CD4-positive, alpha-beta T cell (primary cell): Measurements from ENCODE around the gene SMYD3. TPM values are rescaled to one million over a fixed set of nuclear protein-coding genes. Genes with fewer than 3 reads are reported as not detected.
"Not testable (repeated sequence)": the region's sequence is repeated elsewhere in the genome, so short reads cannot be mapped to it uniquely, and the experiment has no call there.

ENCODE experiments used
- ATAC-seq: fragments of 200-7000 bp; cut with Tn5 transposase; one replicate; pipeline ENCODE4 v1.10.0; 2022; ENCODE audit warnings: mild to moderate bottlenecking; ENCODE audit not compliant: poor library complexity
- CTCF ChIA-PET: fragments of 350-600 bp; sonication (Branson Sonifier 250); formaldehyde crosslinking; loops from one replicate; lab custom pipeline; 2021; ENCODE audit warnings: antibody characterized with exemption, inconsistent platforms; lab: Charles Lee
- POLR2A ChIA-PET: fragments of 350-600 bp; sonication (Branson Sonifier 250); formaldehyde crosslinking; loops from one replicate; lab custom pipeline; 2021; ENCODE audit warnings: antibody characterized with exemption, inconsistent platforms; lab: Charles Lee
- DNase-seq, 14 experiments: peaks; one replicate each; pipeline ENCODE4 v3.0.0-alpha.2; 2013 to 2020; ENCODE audit warnings: mixed read lengths in 2 of 14
- H3K27ac ChIP-seq, 2 donors: one replicate each; pipeline versions ENCODE4 v1.5.1 to v1.7.0; 2013; ENCODE audit warnings: low read length in 2 of 2, low read depth in 1 of 2, mild to moderate bottlenecking in 1 of 2
- H3K27me3 ChIP-seq, 2 experiments: 1 replicate in 1 of 2; 2 replicates in 1 of 2; pipeline versions ENCODE4 v1.6.1 to v1.7.0; 2013; ENCODE audit warnings: low read length in 2 of 2, control low read depth in 1 of 2, mild to moderate bottlenecking in 1 of 2, moderate library complexity in 1 of 2; ENCODE audit not compliant: insufficient read depth in 2 of 2, control insufficient read depth in 1 of 2
- H3K36me3 ChIP-seq: one replicate; pipeline ENCODE4 v1.6.1; 2013; ENCODE audit warnings: low read length, control low read depth; ENCODE audit not compliant: insufficient read depth
- H3K4me1 ChIP-seq: one replicate; pipeline ENCODE4 v1.6.1; 2013; ENCODE audit warnings: low read length, control low read depth; ENCODE audit not compliant: insufficient read depth
- H3K4me3 ChIP-seq: one replicate; pipeline ENCODE4 v1.5.1; 2013; ENCODE audit warnings: mild to moderate bottlenecking, low read length, moderate library complexity
- H3K9me3 ChIP-seq, 2 experiments: 1 replicate in 1 of 2; 2 replicates in 1 of 2; pipeline versions ENCODE4 v1.6.1 to v1.7.0; 2013; ENCODE audit warnings: low read length in 2 of 2, mild to moderate bottlenecking in 2 of 2, control low read depth in 1 of 2, moderate library complexity in 1 of 2; ENCODE audit not compliant: control insufficient read depth in 1 of 2, insufficient read depth in 1 of 2
- H3K27ac Mint-ChIP-seq: one replicate; pipeline ENCODE4 v1.8.0; 2020; ENCODE audit warnings: mixed read lengths
- H3K27me3 Mint-ChIP-seq: one replicate; pipeline ENCODE4 v1.8.0; 2021; ENCODE audit warnings: mixed read lengths
- H3K36me3 Mint-ChIP-seq: one replicate; pipeline ENCODE4 v1.8.0; 2021; ENCODE audit warnings: low read depth, mixed read lengths
- H3K4me1 Mint-ChIP-seq: one replicate; pipeline ENCODE4 v1.8.0; 2021; ENCODE audit warnings: low read depth, mixed read lengths
- H3K4me3 Mint-ChIP-seq: one replicate; pipeline ENCODE4 v1.8.0; 2020; ENCODE audit warnings: mild to moderate bottlenecking, mixed read lengths
- H3K9me3 Mint-ChIP-seq: one replicate; pipeline ENCODE4 v1.8.0; 2020; ENCODE audit warnings: mixed read lengths
- intact Hi-C, 2 experiments: fragments of 100-400 bp; cut with DNase I in 1 of 2; cut with micrococcal nuclease in 1 of 2; formaldehyde crosslinking; loops; one replicate each; pipeline versions ENCODE4 v1.15.1 to v1.9.0; 2023 to 2025; cut with DNase I, micrococcal nuclease
- total RNA-seq, 174 experiments: library from RNA in 2 of 174; stranded (reverse) in 2 of 174; gene quantifications; one replicate each; pipeline ENCODE4 v1.2.3 and lab custom pipeline; 2021 to 2026
- TF ChIP-seq, protein P1 (sequence below): fragments of 200-600 bp; IDR thresholded peaks from one replicate; pipeline ENCODE4 v1.8.0; 2022; ENCODE audit warnings: antibody characterized with exemption, mild to moderate bottlenecking

The SMYD3 gene
- total RNA-seq, 2 experiments from 2014 or later, result 18.8 to 19.6 TPM

DNA sequence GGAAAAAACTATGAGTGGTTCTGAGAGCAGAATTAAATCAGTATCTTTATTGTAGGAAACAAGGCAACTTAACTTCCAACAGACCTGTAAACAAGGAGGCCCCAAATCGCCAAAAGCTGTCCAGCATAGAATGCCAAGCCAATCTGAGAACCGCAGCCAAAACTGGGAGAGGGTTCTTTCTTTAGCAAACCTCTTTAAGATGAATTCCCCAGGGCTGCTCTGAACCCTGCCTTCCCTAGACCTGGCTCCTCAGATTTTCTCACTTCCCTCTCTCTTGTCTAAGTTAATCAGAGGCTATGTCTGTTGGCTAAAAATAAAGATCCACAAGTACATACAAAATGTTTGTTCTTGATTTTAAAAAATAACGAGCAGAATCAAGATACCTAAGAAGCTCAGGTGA lies 141.4 kb downstream of the SMYD3 start:
- H3K9me3 Mint-ChIP-seq, result no peaks in the 10 kb centered on the region
- intact Hi-C loops, result no loop called here
- ATAC-seq (no peak), DNase-seq (no peak)
- H3K4me1 ChIP-seq, result no peaks in the 10 kb centered on the region
- no peaks in the 10 kb centered on the region for H3K36me3 ChIP-seq
- no peak overlapping the region for H3K27ac Mint-ChIP-seq
- no peak overlapping the region for H3K4me3 ChIP-seq
- ChIA-PET POLR2A (no interaction called here), CTCF (no interaction called here)
- TF ChIP-seq, protein P1, sequence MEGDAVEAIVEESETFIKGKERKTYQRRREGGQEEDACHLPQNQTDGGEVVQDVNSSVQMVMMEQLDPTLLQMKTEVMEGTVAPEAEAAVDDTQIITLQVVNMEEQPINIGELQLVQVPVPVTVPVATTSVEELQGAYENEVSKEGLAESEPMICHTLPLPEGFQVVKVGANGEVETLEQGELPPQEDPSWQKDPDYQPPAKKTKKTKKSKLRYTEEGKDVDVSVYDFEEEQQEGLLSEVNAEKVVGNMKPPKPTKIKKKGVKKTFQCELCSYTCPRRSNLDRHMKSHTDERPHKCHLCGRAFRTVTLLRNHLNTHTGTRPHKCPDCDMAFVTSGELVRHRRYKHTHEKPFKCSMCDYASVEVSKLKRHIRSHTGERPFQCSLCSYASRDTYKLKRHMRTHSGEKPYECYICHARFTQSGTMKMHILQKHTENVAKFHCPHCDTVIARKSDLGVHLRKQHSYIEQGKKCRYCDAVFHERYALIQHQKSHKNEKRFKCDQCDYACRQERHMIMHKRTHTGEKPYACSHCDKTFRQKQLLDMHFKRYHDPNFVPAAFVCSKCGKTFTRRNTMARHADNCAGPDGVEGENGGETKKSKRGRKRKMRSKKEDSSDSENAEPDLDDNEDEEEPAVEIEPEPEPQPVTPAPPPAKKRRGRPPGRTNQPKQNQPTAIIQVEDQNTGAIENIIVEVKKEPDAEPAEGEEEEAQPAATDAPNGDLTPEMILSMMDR, result no peak
- H3K4me1 Mint-ChIP-seq, result peaks cover 10% of the 10 kb centered on the region
- peak overlapping the region; percentile 11 for H3K4me3 Mint-ChIP-seq
- H3K27me3 Mint-ChIP-seq, result no peaks in the 10 kb centered on the region
- peaks cover 0 to 3% of the 10 kb centered on the region in 2 experiments for H3K9me3 ChIP-seq
- no peaks in the 10 kb centered on the region for H3K27me3 ChIP-seq
- H3K27ac ChIP-seq, result no peak overlapping the region
- H3K36me3 Mint-ChIP-seq, result peaks cover 39% of the 10 kb centered on the region

DNA sequence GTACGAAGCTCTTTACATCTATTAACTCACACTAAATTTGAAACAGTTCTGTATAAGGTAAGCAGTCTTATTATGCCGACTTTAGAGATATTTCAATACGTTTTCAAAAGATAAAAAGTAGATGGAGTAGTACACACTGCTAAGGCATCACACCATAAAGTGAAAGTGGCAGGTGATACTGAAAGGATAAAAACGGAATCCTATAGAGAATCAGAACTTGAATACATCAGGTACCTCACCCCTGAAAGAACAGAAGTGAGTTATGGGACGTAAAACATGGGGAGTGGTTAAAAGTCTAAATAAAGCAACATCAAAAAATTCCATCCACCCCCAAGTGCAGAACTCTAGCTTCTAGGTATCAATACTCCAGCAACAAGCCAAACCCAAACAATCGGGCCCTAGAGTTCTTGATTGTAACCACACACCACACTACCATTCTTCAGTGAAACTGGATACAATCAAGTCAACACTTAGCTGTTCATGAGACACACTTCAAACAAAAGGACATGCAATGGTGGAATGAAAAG lies 142.6 kb downstream of the SMYD3 start:
- intact Hi-C loops, result no loop called here
- Histone ChIP-seq H3K4me1 (no peaks in the 10 kb centered on the region), H3K4me3 (no peak overlapping the region), H3K36me3 (no peaks in the 10 kb centered on the region), H3K27ac (no peak overlapping the region), H3K27me3 (no peaks in the 10 kb centered on the region), H3K9me3 (peaks cover under 1 to 3% of the 10 kb centered on the region in 2 experiments)
- POLR2A ChIA-PET, result no interaction called here
- Mint-ChIP-seq H3K27ac (no peak overlapping the region), H3K4me3 (no peak overlapping the region), H3K27me3 (no peaks in the 10 kb centered on the region), H3K36me3 (peaks cover 46% of the 10 kb centered on the region), H3K4me1 (peaks cover 15% of the 10 kb centered on the region), H3K9me3 (peaks cover 3% of the 10 kb centered on the region)
- ATAC-seq (no peak), DNase-seq (no peak)
- CTCF ChIA-PET, result interaction anchor here (0.7 kb wide), 1 partner anchor 573 kb away, joined by 4 read pairs; no protein-coding TSS in a partner anchor
- TF ChIP-seq, protein P1, result no peak

DNA sequence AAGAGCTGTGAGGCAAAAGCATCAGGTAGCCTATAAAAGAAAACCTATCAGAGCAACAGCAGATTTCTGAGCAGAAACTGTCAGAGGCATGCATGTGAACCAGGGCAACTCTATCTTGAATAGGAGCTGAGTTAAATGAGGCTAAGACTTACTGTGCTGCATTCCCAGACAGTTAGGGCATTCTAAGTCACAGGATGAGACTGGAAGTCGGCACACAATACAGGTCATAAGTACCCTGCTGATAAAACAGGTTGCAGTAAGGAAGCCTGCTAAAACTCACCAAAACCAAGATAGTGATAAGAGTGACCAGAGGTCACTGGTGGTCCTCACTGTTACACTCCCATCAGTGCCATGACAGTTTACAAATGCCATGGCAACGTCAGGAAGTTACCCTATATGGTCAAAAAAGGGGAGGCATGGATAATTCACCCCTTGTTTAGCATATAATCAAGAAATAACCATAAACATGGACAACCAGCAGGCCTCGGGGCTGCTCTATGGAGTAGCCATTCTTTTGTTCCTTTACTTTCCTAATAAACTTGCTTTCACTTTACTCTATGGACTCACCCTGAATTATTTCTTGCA lies 150.0 kb downstream of the SMYD3 start:
- H3K27me3 Mint-ChIP-seq, H3K4me1 ChIP-seq, POLR2A ChIA-PET, ATAC-seq, H3K36me3 ChIP-seq, H3K4me3 Mint-ChIP-seq, intact Hi-C loops, DNase-seq, H3K9me3 ChIP-seq, H3K27me3 ChIP-seq, H3K4me1 Mint-ChIP-seq, H3K4me3 ChIP-seq, H3K27ac ChIP-seq, H3K27ac Mint-ChIP-seq: not testable (repeated sequence)
- peaks cover 15% of the 10 kb centered on the region for H3K9me3 Mint-ChIP-seq
- peaks cover 86% of the 10 kb centered on the region for H3K36me3 Mint-ChIP-seq
- CTCF ChIA-PET, result interaction anchor here (1.3 kb wide), 1 partner anchor 22 kb away, joined by 4 read pairs; no protein-coding TSS in a partner anchor
